ENCODE results near the gene KRT31.
"Not testable (repeated sequence)": the region's sequence is repeated elsewhere in the genome, so short reads cannot be mapped to it uniquely, and the experiment has no call there.

KRT31 gene

DNA sequence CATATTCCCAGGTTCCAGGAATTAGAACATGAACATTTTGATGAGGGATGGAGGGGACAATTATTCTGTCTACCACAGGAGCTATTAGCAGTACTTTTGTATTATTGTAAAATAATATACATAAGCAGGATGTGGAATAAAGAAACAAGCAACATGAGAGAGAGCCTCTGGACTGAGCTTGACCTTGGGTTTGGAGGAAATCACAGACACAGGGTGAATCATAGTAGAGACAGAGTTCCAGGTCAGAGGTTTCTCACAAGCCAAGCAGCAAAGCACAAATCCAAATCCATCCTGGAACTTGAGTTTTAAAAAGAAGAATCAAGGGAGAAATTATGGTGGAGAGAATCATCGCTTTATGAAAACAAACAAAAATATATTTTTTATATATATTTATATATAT, 5.1 kb downstream of the KRT31 start:
- no peak overlapping the region for H3K4me3 ChIP-seq (ENCODE audit: low read depth, low read length)

DNA sequence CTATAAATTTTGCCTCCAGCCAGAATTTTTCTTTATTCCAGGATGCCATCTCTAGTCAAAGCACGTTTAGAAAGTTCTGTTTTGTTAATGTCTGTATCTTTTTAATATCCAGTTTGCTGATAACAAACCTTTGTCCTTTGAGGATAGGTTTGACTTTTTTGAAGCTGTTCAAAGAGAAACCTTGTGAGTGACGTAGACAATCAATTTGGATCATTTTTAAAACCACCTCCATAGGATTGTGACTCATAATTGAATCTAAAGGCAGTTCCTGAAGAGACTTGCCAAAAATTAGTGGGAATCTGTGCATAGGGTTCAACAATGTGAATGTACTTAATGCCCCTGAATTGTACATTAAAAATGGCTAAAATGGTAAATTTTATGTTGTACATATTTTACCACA, 5.9 kb downstream of the KRT31 start:
- no peak overlapping the region for H3K4me3 ChIP-seq (ENCODE audit: low read depth, low read length)

- H3K4me3 ChIP-seq (ENCODE audit: low read depth, low read length) = no peak overlapping the region
Observed at GRCh38 chr17:41390411-41390938, 6.9 kb downstream of the KRT31 start.

DNA sequence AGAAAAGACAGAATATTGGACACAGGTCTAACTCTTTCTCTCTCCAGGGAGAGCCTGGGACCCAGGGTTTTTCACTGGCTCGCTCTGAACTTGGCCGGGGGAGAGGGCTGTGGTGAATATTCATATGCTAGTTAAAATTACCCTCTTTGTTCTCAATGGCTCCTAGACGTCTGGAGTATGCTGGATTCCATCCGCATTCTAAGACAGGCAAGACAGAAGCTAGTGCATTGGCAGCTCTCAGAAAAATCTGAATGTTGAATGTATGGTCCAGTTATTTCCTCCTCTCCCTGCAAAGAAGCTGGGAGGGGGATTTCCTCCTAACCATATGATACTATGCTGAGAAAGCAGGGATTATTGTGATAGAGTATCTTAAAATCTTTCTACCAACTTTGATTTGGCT, 9.7 kb downstream of the KRT31 start:
- no peak overlapping the region for H3K4me3 ChIP-seq (ENCODE audit: low read depth, low read length)

DNA sequence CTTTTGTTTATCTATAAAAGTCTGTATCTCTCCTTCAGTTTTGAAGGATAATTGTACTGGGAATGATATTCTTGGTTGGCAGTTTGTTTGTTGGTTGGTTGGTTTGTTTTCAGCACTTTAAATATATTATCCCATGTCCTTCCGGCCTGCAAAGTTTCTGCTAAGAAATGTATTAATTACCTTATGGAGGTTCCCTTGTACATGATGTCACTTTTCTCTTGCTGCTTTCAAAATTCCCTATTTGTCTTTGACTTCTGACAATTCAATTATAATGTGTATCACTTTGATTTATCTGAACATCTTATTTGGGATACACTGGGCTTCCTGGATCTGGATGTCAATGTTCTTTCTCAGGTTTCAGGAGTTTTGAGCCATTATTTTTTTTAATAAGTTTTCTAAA, 11.2 kb downstream of the KRT31 start:
- H3K4me3 ChIP-seq (ENCODE audit: low read depth, low read length) = no peak overlapping the region

DNA sequence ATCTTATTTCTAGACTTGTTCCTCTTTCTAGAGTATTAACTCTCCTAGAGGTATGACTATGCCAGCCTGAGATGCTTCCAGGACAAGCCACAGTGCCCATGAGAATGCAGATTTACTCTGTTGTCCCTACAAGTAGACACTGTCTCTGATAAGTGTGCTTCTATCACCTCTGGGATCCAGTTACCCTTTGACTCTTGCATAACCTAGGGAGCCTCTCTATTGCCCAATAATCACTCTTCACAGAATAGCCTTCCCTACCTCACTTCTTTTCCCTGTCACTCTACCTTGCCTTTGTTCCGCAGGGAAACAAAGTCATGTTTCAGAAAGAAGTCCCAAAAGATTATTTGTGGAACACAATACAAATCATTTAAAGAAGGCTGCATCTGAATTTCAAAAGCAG, 13.7 kb downstream of the KRT31 start:
- no peak overlapping the region for H3K4me3 ChIP-seq (ENCODE audit: low read depth, low read length)

DNA sequence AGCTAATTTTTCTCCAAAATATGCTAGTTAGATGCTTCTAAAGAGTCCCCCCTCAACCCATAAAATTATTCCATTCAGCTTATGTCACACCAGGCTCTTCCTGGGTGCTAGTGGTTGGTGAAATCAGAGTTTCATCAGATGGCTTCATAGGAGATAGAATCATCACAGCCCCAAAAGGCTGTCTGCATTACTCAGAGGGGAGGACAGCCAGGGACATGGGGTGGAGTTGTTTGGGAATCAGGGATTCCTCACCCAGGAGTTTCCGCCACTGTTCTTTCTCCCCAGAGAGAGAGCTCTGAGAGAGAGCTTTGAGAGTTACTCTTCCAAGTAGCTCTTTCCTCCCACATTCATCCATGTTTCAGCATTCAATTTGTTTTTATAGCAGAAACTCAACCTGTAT, 15.0 kb downstream of the KRT31 start:
- no peak overlapping the region for H3K4me3 ChIP-seq (ENCODE audit: low read depth, low read length)

DNA sequence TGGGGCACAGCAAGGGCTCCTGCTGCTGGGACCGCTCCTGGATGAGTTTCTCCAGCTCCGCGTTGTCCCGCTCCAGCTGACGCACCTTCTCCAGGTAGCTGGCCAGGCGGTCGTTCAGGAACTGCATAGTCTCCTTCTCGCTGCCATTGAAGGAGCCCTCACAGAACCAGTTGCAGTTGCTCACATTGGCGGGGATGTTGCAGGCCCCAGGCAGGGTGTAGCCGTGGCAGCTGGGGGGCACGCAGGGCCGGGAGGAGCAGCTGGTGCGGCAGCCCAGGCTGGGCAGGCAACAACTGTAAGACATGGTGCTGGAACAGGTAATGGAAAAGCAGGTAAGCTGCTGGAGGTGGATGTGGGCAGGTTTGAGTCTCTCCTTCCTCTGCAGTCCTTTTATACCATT, 15.5 kb downstream of the KRT31 start, which contains the start of gene KRT34:
Gene KRT34 (minus strand): TSS at position 364 of the 400 bp plus-strand sequence. CDS start 60 bp downstream, at position 304.
- not testable (repeated sequence) for H3K4me3 ChIP-seq (ENCODE audit: low read depth, low read length)

DNA sequence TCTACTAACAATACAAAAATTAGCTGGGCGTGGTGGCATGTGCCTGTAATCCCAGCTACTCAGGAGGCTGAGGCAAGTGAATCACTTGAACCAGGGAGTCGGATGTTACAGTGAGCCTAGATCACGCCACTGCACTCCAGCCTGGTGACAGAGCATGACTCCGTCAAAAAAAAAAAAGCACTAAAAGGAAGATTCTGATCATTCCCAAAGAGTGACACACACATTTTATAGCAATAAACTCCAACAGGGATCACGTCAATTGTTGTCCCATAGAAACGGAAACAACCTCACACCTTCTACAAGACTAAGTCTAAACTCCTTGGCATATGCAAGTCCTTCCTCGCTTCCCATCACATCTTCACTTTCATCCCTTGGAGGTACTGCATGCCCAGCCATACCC, 17.3 kb downstream of the KRT31 start:
- not testable (repeated sequence) for H3K4me3 ChIP-seq (ENCODE audit: low read depth, low read length)

GRCh38 chr17:41377546-41377945, 19.9 kb downstream of the KRT31 start:
- H3K4me3 ChIP-seq (ENCODE audit: low read depth, low read length) = no peak overlapping the region

GRCh38 chr17:41369713-41370112, 27.7 kb downstream of the KRT31 start, which contains the start of gene KRT33B:
KRT33B (minus strand) TSS chr17:41369813; CDS start chr17:41369750, 63 bp downstream.
- H3K4me3 ChIP-seq (ENCODE audit: low read depth, low read length) = no peak within 1 kb of the TSS

DNA sequence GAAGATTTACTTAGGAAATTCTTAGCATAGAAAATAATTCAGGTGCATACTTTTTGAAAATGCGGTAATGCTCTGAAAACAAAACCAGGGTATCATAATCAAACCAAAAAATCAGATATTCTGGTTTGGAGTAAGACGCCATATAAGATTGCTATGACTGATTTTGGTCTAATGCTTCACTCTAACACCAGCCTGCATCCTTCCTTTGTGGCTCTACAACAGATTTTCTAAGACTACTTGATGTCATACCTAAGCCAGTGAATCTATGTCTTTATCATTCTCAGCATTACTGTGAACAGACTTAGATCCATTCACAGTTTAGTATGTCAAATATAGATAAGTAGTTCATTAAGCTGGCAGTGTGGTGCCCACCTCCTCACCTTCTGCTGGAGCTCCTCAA, 28.4 kb downstream of the KRT31 start:
- H3K4me3 ChIP-seq (ENCODE audit: low read depth, low read length) = no peak overlapping the region

DNA sequence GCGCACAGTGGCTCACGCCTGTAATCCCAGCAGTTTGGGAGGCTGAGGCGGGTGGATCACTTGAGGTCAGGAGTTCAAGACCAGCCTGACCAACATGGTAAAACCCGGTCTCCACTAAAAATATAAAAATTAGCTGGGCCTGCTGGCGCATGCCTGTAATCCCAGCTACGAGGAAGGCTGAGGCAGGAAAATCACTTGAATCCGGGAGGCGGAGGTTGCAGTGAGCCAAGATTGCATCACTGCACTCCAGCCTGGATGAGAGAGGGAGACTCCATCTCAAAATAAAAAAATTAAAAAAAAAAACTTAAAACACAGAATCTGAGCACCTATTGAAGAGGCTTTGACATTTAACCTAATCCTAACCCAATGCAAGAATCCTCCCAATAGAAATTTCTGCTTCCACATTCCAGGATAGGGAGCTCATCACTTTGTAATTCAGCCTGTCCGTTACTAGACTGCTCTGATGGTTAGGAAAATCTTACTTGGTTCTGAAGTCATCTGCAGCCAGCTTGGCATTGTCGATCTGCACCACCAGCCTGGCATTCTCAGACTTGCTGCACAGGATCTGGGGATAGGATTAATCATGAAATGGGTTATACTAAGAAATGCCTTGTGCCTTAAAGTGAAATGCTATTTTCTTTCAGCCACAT, 29.9 kb downstream of the KRT31 start:
- H3K4me3 ChIP-seq (ENCODE audit: low read depth, low read length) = no peak overlapping the region

DNA sequence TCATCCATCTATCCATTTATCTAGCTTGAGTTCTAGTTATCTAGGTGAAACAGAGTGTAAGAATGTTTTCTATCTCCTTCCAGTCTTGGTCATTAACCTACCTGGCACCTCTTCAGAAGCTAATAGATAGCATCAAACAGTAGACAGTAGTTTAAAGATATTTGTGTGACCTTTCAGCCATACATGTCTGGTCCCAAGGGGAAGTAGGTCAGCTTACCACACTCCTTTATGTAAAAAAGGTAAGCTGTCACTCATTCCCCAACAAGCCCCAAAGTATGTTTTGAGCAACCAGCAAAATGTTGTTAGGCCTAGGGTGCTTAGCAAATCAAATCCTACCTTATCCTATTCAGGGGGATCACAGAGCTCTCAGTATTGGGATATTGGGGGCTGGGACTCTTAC, 31.3 kb downstream of the KRT31 start:
- no peak overlapping the region for H3K4me3 ChIP-seq (ENCODE audit: low read depth, low read length)

DNA sequence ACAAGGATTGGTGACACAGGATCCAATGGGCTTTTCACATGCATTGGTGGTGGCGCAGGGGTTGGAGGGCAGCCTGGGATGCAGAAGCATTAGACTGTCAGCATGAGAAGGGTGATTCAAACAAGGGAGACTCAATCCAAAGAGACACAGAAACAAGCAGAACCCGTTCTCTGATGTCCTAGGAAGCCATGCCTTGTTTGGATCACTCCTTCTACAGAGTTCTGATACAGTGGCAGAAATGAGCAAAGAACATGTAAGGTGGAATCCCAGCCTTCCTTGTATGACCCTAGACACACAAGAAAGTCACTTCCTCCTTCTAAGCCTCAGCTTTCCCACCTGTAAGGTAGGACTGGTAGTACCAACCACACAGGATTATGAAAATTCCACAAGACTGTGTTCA, 33.5 kb downstream of the KRT31 start:
- no peak overlapping the region for H3K4me3 ChIP-seq (ENCODE audit: low read depth, low read length)

- H3K4me3 ChIP-seq (ENCODE audit: low read depth, low read length) = no peak overlapping the region
Observed at GRCh38 chr17:41360296-41360995, 37.0 kb downstream of the KRT31 start.

DNA sequence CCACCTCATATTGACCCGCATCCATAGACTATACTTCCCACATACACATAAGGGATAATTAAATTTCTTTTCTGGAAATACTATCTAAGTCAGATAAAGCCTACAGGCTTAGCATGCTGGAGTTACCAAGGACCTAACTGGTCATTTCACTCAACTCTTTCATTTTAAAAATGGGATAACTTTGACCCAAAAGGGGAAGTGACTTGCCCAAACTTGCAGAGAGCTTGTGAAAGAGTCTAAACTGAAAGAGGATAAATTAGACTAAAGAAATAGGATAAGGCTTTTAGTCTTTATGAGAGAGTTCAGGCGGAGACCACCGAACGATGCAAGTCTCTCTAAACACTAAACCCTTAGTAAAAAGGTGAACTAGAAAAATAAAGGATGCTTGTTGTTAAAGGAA, 42.9 kb downstream of the KRT31 start:
- no peak overlapping the region for H3K4me3 ChIP-seq (ENCODE audit: low read depth, low read length)

- no peak overlapping the region for H3K4me3 ChIP-seq (ENCODE audit: low read depth, low read length)
Observed at GRCh38 chr17:41352597-41353366, 44.6 kb downstream of the KRT31 start.

DNA sequence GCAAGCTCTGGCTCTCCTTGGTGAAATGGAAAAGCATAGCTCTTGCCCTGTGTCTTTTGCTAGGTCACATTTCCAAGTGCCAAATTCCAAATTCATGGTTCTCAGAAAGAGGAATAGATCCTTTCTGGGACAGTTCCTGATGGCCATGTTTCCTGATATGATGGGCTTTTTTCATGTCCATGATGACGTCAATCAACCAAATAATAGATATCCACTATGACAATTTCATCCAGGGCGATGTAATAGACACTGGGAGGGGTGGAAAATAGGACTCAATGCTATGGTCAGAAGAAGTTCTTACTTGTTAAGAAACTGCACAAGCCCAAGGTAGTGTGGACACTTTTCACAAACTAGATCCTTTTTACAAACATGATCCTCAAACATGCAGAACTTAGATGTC, 46.2 kb downstream of the KRT31 start:
- no peak overlapping the region for H3K4me3 ChIP-seq (ENCODE audit: low read depth, low read length)

DNA sequence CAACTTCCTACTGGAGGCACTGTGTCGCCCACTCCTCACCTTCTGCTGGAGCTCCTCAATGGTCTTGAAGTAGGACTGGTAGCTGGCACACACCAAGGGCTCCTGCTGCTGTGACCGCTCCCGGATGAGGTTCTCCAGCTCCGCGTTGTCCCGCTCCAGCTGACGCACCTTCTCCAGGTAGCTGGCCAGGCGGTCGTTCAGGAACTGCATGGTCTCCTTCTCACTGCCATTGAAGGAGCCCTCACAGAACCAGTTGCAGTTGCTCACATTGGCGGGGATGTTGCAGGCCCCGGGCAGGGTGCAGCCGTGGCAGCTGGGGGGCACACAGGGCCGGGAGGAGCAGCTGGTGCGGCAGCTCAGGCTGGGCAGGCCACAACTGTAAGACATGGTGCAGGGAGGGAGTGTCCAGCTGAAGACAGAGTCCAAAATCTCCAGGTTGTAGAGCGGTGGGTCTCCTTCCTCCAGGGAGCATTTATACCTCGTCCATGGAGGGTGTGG, 47.0 kb downstream of the KRT31 start, which contains the start of gene KRT33A:
Gene KRT33A (minus strand): TSS at position 448 of the 498 bp plus-strand sequence. CDS start 61 bp downstream, at position 387.
- H3K4me3 ChIP-seq (ENCODE audit: low read depth, low read length) = not testable (repeated sequence)

All from iPS-11a (cell line).